Testis (tissue), 3 donors: ENCODE results near the gene CATSPERD. TPM values are rescaled to one million over a fixed set of nuclear protein-coding genes. Genes with fewer than 3 reads are reported as not detected.

Source experiments
- DNase-seq: peaks from one replicate; pipeline ENCODE4 v3.0.0-alpha.2; 2019
- H3K27ac ChIP-seq, 2 donors: fragments of 200-600 bp; sonication (generic); one replicate each; pipeline ENCODE4 v1.5.1; 2019
- H3K27me3 ChIP-seq: fragments of 200-600 bp; sonication (generic); one replicate; pipeline ENCODE4 v1.5.1; 2019
- H3K36me3 ChIP-seq: fragments of 200-600 bp; sonication (generic); one replicate; pipeline ENCODE4 v1.5.1; 2017; ENCODE audit warnings: low read depth; ENCODE audit errors: missing control alignments
- H3K4me1 ChIP-seq: fragments of 200-600 bp; sonication (generic); one replicate; pipeline ENCODE4 v1.5.1; 2019
- H3K4me3 ChIP-seq, 2 donors: fragments of 200-600 bp; sonication (generic); one replicate each; pipeline ENCODE4 v1.5.1; 2017 to 2019
- H3K9me3 ChIP-seq: fragments of 200-600 bp; sonication (generic); one replicate; pipeline ENCODE4 v1.5.1; 2017
- CTCF ChIP-seq, 3 experiments: fragments of 450-650 bp in 2 of 3; fragments of 200-600 bp in 1 of 3; sonication (generic) in 1 of 3; IDR thresholded peaks; one replicate each; pipeline ENCODE4 v1.5.1; 2016 to 2019; ENCODE audit warnings: antibody characterized with exemption in 3 of 3, mild to moderate bottlenecking in 2 of 3, moderate library complexity in 1 of 3
- POLR2A ChIP-seq: fragments of 450-650 bp; IDR thresholded peaks from one replicate; pipeline ENCODE4 v1.6.1; 2017; ENCODE audit warnings: antibody characterized with exemption, mild to moderate bottlenecking, moderate library complexity
- WGBS, 2 donors: methylation state at CpG; one replicate each; pipeline ENCODE4 v1.1.5; 2018; 5-methylcytosine and 5-hydroxymethylcytosine counted together
- intact Hi-C: fragments of 100-400 bp; cut with DNase I; formaldehyde crosslinking; loops from one replicate; pipeline ENCODE4 v1.15.1; 2023; ENCODE audit warnings: low total_unique reads
- polyA plus RNA-seq: library from polyadenylated mRNA; stranded (reverse); fragments of 350-450 nt; fragmentation: Illumina TruSeq; extraction: RNeasy Lipid Tissue Mini Kit (QIAGEN cat#74804); gene quantifications from one replicate; pipeline ENCODE4 v1.2.3, GENCODE V29; 2014; ENCODE audit warnings: low read depth, low replicate concordance; ENCODE audit not compliant: insufficient read depth
- total RNA-seq, 2 donors: library from RNA; depleted of rRNA; stranded (reverse); fragments of >200 nt; gene quantifications; one replicate each; pipeline ENCODE4 v1.2.3, GENCODE V29; 2016

Gene CATSPERD
- total and polyA plus RNA-seq, 3 donors from 2014 or later = 6.1 to 31.3 (median 9.3) TPM

- Histone ChIP-seq H3K27me3 (no peaks in the 10 kb centered on the region), H3K36me3 (no peaks in the 10 kb centered on the region), H3K9me3 (no peaks in the 10 kb centered on the region), H3K4me3 (no peak overlapping the region), H3K27ac (no peak overlapping the region), H3K4me1 (no peaks in the 10 kb centered on the region)
- no peak for DNase-seq
- WGBS, 2 donors = 90 to 94% methylated on average over 12 to 35 of the region's 37 CpGs
- intact Hi-C loops = no loop called here
- TF ChIP-seq CTCF (IDR thresholded peaks at IDR 0.05) (no peak), POLR2A (no peak)
These were observed 12.6 kb upstream of the CATSPERD start for GRCh38 chr19:5707576-5708575.

- no peak for TF ChIP-seq CTCF (IDR thresholded peaks at IDR 0.05)
- no peak for TF ChIP-seq POLR2A
- no peaks in the 10 kb centered on the region for H3K36me3 ChIP-seq
- no peaks in the 10 kb centered on the region for H3K9me3 ChIP-seq
- no peaks in the 10 kb centered on the region for H3K4me1 ChIP-seq
- WGBS, 2 donors = 96% methylated on average over 6 to 8 of the region's 8 CpGs
- no peak for DNase-seq
- no peaks in the 10 kb centered on the region for H3K27me3 ChIP-seq
- intact Hi-C loops = no loop called here
- H3K27ac ChIP-seq = no peak overlapping the region
- H3K4me3 ChIP-seq = no peak overlapping the region
These were observed 9.4 kb upstream of the CATSPERD start for GRCh38 chr19:5711025-5711424.

- TF ChIP-seq CTCF (IDR thresholded peaks at IDR 0.05) = no peak
- TF ChIP-seq POLR2A = no peak
- no peak for DNase-seq
- no peaks in the 10 kb centered on the region for H3K4me1 ChIP-seq
- intact Hi-C loops = no loop called here
- H3K9me3 ChIP-seq = no peaks in the 10 kb centered on the region
- no peak overlapping the region for H3K27ac ChIP-seq
- no peaks in the 10 kb centered on the region for H3K36me3 ChIP-seq
- no peak overlapping the region for H3K4me3 ChIP-seq
- H3K27me3 ChIP-seq = no peaks in the 10 kb centered on the region
- WGBS, 2 donors = 86 to 94% methylated on average over 9 to 25 of the region's 25 CpGs
These were observed 8.7 kb upstream of the CATSPERD start for GRCh38 chr19:5711713-5712161.

GRCh38 chr19:5713228-5713627 lies 7.2 kb upstream of the CATSPERD start:
- no peak for TF ChIP-seq CTCF (IDR thresholded peaks at IDR 0.05)
- TF ChIP-seq POLR2A = no peak
- no peaks in the 10 kb centered on the region for H3K36me3 ChIP-seq

More at GRCh38 chr19:5713228-5713627, 7.2 kb upstream of the CATSPERD start:
- no peak overlapping the region for H3K4me3 ChIP-seq
- H3K4me1 ChIP-seq = peaks cover 6% of the 10 kb centered on the region
- H3K27ac ChIP-seq = no peak overlapping the region
- H3K9me3 ChIP-seq = no peaks in the 10 kb centered on the region
- intact Hi-C loops = no loop called here
- DNase-seq = no peak
- no peaks in the 10 kb centered on the region for H3K27me3 ChIP-seq
- 94 to 95% methylated on average over 5 to 9 of the region's 9 CpGs for WGBS, 2 donors
